ENCODE results near the gene KRT28.

- TF ChIP-seq EZH2phosphoT487 (IDR thresholded peaks at IDR 0.05; ENCODE audit: insufficient read depth, low read depth) (no peak), EZH2 (IDR thresholded peaks at IDR 0.05; ENCODE audit: insufficient read depth, poor library complexity, severe bottlenecking) (no peak)
Observed at GRCh38 chr17:40793832-40794231, 5.9 kb downstream of the KRT28 start.

Measured in GM23248 (cell line).